PC-9 (cell line): ENCODE data around the gene ZNF284.

Experiments used
- EZH2 ChIP-seq: fragments of 200-600 bp; sonication (generic); IDR thresholded peaks from 2 replicates; pipeline ENCODE4 v1.8.0; 2017; ENCODE audit warnings: antibody characterized with exemption, low read depth
- TF ChIP-seq, protein P1 (sequence below): fragments of 200-600 bp; sonication (generic); conservative IDR thresholded peaks from 2 replicates; pipeline ENCODE4 v1.6.1; 2017; ENCODE audit warnings: mixed run types, antibody characterized with exemption, mild to moderate bottlenecking, moderate library complexity

DNA sequence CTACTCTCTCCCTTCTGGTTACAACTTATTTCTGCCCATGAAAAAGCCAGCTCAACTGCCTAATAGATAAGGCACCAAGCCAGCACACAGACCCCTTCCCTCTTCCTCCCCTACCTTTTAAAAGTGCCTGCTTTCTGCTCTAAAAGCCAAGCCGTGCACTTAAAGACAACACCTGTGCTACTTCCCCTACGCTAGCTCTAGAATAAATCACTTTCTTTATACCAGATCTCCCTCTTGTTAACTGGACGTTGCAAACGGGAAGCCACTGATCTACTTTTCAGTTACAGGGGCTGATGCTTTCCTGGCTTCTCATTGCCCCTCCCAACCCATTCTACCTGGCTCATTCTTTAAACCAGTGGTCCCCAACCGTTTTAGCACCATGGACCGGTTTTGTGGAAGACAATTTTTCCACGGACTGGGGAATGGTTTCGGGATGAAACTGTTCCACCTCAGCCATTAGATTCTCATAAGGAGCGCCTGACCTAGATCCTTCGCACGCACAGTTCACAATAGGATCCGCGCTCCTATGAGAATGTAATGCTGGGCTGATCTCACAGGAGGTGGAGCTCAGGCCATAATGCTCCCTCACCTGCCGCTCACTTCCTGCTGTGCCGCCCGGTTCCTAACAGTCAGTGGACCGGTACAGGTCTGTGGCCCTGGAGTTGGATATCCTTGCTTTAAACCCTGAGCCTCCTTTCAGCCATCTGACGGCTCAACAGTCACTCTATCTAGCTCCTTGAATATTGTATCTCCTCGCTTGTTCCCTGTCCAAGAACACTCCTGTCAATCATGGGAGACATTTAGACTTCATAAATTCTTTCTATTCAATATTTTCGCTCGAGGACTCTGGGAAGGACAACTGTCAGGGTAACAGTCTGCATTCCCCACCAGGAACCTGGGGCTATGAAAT is 21.0 kb upstream of the ZNF284 start:
- TF ChIP-seq, protein P1, sequence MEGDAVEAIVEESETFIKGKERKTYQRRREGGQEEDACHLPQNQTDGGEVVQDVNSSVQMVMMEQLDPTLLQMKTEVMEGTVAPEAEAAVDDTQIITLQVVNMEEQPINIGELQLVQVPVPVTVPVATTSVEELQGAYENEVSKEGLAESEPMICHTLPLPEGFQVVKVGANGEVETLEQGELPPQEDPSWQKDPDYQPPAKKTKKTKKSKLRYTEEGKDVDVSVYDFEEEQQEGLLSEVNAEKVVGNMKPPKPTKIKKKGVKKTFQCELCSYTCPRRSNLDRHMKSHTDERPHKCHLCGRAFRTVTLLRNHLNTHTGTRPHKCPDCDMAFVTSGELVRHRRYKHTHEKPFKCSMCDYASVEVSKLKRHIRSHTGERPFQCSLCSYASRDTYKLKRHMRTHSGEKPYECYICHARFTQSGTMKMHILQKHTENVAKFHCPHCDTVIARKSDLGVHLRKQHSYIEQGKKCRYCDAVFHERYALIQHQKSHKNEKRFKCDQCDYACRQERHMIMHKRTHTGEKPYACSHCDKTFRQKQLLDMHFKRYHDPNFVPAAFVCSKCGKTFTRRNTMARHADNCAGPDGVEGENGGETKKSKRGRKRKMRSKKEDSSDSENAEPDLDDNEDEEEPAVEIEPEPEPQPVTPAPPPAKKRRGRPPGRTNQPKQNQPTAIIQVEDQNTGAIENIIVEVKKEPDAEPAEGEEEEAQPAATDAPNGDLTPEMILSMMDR, result no peak
- no peak for TF ChIP-seq EZH2
